ENCODE measurements around the gene TRAK1.

The TRAK1 gene

DNA sequence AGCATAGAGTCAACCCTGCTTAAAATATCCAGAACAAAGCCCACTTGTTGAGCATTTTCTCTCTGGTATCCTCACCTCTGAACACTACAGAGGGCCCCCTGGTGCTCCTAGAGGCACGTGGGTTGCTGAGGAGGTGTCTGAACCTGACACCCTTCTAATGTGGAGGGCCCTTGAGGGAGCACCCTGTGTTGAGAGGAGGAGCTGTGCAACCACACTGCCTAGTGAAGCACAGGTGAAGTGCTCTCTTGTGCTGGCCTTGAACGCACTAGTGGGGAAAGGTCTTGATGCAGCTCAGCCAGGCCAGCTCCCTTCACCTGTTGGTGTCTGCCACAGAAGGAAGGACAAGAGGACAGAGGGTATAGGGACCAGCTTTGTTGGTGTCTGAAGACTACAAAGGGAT, 122.9 kb downstream of the TRAK1 start:
- Histone ChIP-seq H3K36me3 (ENCODE audit: insufficient read depth, low read length) (peaks cover 30% of the 10 kb centered on the region; the same call in 1 of the 2 replicates), H4K20me1 (ENCODE audit: insufficient read depth, low read length, poor library complexity, severe bottlenecking) (no peaks in the 10 kb centered on the region), H3K4me3 (ENCODE audit: low read length, poor library complexity, severe bottlenecking) (no peak overlapping the region), H3K79me2 (ENCODE audit: insufficient read depth, low read length) (no peaks in the 10 kb centered on the region), H3F3A (ENCODE audit: low read depth) (no peaks in the 10 kb centered on the region), H3K9ac (ENCODE audit: low read depth, low read length, poor library complexity, severe bottlenecking) (no peak overlapping the region), H3K9me3 (ENCODE audit: insufficient read depth, low read depth, low read length) (no peaks in the 10 kb centered on the region), H3K9me2 (replicated peaks; ENCODE audit: low read depth, low read length) (no peaks in the 10 kb centered on the region), H3K4me1 (ENCODE audit: insufficient read depth, low read length, poor library complexity, severe bottlenecking) (peaks cover 17% of the 10 kb centered on the region), H2AFZ (ENCODE audit: low read length) (no peak overlapping the region), H3K4me2 (ENCODE audit: low read depth, low read length, poor library complexity, severe bottlenecking) (no peak overlapping the region), H3K27me3 (ENCODE audit: insufficient read depth, low read length, poor library complexity, severe bottlenecking) (no peaks in the 10 kb centered on the region)
- TF ChIP-seq, protein P1, sequence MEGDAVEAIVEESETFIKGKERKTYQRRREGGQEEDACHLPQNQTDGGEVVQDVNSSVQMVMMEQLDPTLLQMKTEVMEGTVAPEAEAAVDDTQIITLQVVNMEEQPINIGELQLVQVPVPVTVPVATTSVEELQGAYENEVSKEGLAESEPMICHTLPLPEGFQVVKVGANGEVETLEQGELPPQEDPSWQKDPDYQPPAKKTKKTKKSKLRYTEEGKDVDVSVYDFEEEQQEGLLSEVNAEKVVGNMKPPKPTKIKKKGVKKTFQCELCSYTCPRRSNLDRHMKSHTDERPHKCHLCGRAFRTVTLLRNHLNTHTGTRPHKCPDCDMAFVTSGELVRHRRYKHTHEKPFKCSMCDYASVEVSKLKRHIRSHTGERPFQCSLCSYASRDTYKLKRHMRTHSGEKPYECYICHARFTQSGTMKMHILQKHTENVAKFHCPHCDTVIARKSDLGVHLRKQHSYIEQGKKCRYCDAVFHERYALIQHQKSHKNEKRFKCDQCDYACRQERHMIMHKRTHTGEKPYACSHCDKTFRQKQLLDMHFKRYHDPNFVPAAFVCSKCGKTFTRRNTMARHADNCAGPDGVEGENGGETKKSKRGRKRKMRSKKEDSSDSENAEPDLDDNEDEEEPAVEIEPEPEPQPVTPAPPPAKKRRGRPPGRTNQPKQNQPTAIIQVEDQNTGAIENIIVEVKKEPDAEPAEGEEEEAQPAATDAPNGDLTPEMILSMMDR (conservative IDR thresholded peaks at IDR 0.05; ENCODE audit: low read length) = no peak
- no peak for TF ChIP-seq EZH2phosphoT487 (IDR thresholded peaks at IDR 0.05; ENCODE audit: borderline replicate concordance)

DNA sequence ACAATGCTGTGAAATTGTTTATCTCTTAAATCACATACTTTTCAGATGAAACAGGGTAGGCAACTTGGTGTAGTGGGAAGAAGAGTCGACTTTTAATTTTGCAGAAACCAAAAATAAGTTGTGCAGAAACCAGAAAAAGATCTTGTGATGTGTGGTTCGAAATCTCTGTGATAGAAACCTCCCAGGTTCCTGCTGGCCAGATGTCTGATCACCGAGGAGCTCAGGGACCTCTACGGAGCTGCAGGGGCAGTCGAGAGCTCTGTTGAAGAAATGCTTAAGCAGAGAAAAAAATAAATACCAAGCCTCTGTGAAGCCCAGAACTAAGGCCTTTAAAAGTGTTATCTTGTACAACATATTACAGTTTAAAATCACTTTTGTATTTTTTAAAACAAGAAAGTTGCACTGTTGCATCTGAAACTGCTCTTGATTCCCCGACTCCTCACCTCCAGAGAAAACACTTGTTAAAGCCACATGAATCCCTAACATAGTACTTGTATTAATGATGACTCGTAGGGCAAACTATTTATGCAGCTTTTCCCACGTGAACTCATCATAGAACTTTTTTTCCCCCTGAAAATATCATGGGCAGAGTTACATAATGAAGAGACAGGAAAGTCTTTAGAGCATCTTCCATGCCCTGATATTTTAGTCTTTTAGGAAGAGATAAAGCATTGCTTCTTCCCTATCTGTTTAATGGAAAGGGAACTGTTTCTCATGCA, 123.6 kb downstream of the TRAK1 start:
- H3K4me3 ChIP-seq (ENCODE audit: low read length, poor library complexity, severe bottlenecking) = no peak overlapping the region
- H3K79me2 ChIP-seq (ENCODE audit: insufficient read depth, low read length) = no peaks in the 10 kb centered on the region

GRCh38 chr3:42216302-42216701, 125.1 kb downstream of the TRAK1 start:
- no peaks in the 10 kb centered on the region for H3K27me3 ChIP-seq (ENCODE audit: insufficient read depth, low read length, poor library complexity, severe bottlenecking)
- H3K4me2 ChIP-seq (ENCODE audit: low read depth, low read length, poor library complexity, severe bottlenecking) = peak overlapping the region; percentile 51
- no peaks in the 10 kb centered on the region for H3F3A ChIP-seq (ENCODE audit: low read depth)
- no peaks in the 10 kb centered on the region for H3K9me3 ChIP-seq (ENCODE audit: insufficient read depth, low read depth, low read length)
- no peak overlapping the region for H2AFZ ChIP-seq (ENCODE audit: low read length)
- H3K4me1 ChIP-seq (ENCODE audit: insufficient read depth, low read length, poor library complexity, severe bottlenecking) = peaks cover 17% of the 10 kb centered on the region
- H3K9me2 ChIP-seq (replicated peaks; ENCODE audit: low read depth, low read length) = no peaks in the 10 kb centered on the region
- H3K36me3 ChIP-seq (ENCODE audit: insufficient read depth, low read length) = peaks cover 14% of the 10 kb centered on the region; the same call in 1 of the 2 replicates
- no peak overlapping the region for H3K9ac ChIP-seq (ENCODE audit: low read depth, low read length, poor library complexity, severe bottlenecking)
- TF ChIP-seq EZH2phosphoT487 (IDR thresholded peaks at IDR 0.05; ENCODE audit: borderline replicate concordance) = no peak
- TF ChIP-seq, protein P1 (conservative IDR thresholded peaks at IDR 0.05; ENCODE audit: low read length) = no peak
- H4K20me1 ChIP-seq (ENCODE audit: insufficient read depth, low read length, poor library complexity, severe bottlenecking) = no peaks in the 10 kb centered on the region
- H3K79me2 ChIP-seq (ENCODE audit: insufficient read depth, low read length) = no peaks in the 10 kb centered on the region
- no peak overlapping the region for H3K4me3 ChIP-seq (ENCODE audit: low read length, poor library complexity, severe bottlenecking)

More for the DNA sequence above, 123.6 kb downstream of the TRAK1 start:
- no peaks in the 10 kb centered on the region for H4K20me1 ChIP-seq (ENCODE audit: insufficient read depth, low read length, poor library complexity, severe bottlenecking)
- H3K9me3 ChIP-seq (ENCODE audit: insufficient read depth, low read depth, low read length) = no peaks in the 10 kb centered on the region
- H3K4me1 ChIP-seq (ENCODE audit: insufficient read depth, low read length, poor library complexity, severe bottlenecking) = peaks cover 17% of the 10 kb centered on the region
- H3F3A ChIP-seq (ENCODE audit: low read depth) = no peaks in the 10 kb centered on the region
- no peaks in the 10 kb centered on the region for H3K27me3 ChIP-seq (ENCODE audit: insufficient read depth, low read length, poor library complexity, severe bottlenecking)
- H3K9me2 ChIP-seq (replicated peaks; ENCODE audit: low read depth, low read length) = no peaks in the 10 kb centered on the region
- H3K4me2 ChIP-seq (ENCODE audit: low read depth, low read length, poor library complexity, severe bottlenecking) = no peak overlapping the region
- H3K9ac ChIP-seq (ENCODE audit: low read depth, low read length, poor library complexity, severe bottlenecking) = no peak overlapping the region
- TF ChIP-seq EZH2phosphoT487 (IDR thresholded peaks at IDR 0.05; ENCODE audit: borderline replicate concordance) = no peak
- no peak overlapping the region for H2AFZ ChIP-seq (ENCODE audit: low read length)
- H3K36me3 ChIP-seq (ENCODE audit: insufficient read depth, low read length) = peaks cover 23% of the 10 kb centered on the region; the same call in 1 of the 2 replicates
